H1 (cell line): ENCODE results near the gene BPIFB3. TPM values are rescaled to one million over a fixed set of nuclear protein-coding genes. Genes with fewer than 3 reads are reported as not detected.

ENCODE experiments used
- CTCF ChIA-PET: fragments of 300-600 bp; sonication (Branson Sonifier 250); formaldehyde crosslinking; loops from one replicate; lab custom pipeline; 2021; ENCODE audit not compliant: partially characterized antibody; lab: Charles Lee
- POLR2A ChIA-PET: fragments of 300-600 bp; sonication (Branson Sonifier 250); formaldehyde crosslinking; loops from one replicate; lab custom pipeline; 2021; ENCODE audit warnings: inconsistent platforms; ENCODE audit not compliant: partially characterized antibody; lab: Charles Lee
- DNase-seq, 2 experiments: peaks; one replicate each; pipeline versions ENCODE4 v3.0.0 to v3.0.0-alpha.2; 2010 to 2022; ENCODE audit warnings: low spot score in 2 of 2, low read depth in 1 of 2, mixed read lengths in 1 of 2
- FAIRE-seq: peaks from 2 replicates; lab custom pipeline; 2011; peaks lifted over from hg19 to GRCh38; lab: Jason Lieb, UNC
- H2AFZ ChIP-seq: 2 replicates; pipeline ENCODE4 v1.8.1; 2012; ENCODE audit warnings: low read length, inconsistent platforms
- H2AK5ac ChIP-seq: 2 replicates; pipeline ENCODE4 v1.6.1; 2013; ENCODE audit warnings: low read depth, low read length
- H2BK120ac ChIP-seq: replicated peaks from 2 replicates; pipeline ENCODE3; 2013; ENCODE audit warnings: low read depth, low read length, inconsistent platforms
- H2BK12ac ChIP-seq: 2 replicates; pipeline ENCODE4 v1.6.1; 2013; ENCODE audit warnings: low read depth, low read length
- H2BK15ac ChIP-seq: 2 replicates; pipeline ENCODE4 v1.6.1; 2013; ENCODE audit warnings: low read length
- H2BK20ac ChIP-seq: 2 replicates; pipeline ENCODE4 v1.6.1; 2013; ENCODE audit warnings: low read length
- H2BK5ac ChIP-seq: 2 replicates; pipeline ENCODE4 v1.6.1; 2013; ENCODE audit warnings: low read depth, low read length
- H3K14ac ChIP-seq: 2 replicates; pipeline ENCODE4 v1.6.1; 2013; ENCODE audit warnings: inconsistent platforms; ENCODE audit not compliant: insufficient read length
- H3K18ac ChIP-seq: 2 replicates; pipeline ENCODE4 v1.6.1; 2013; ENCODE audit warnings: low read length; ENCODE audit errors: extremely low read depth
- H3K23ac ChIP-seq: 2 replicates; pipeline ENCODE4 v1.6.1; 2013; ENCODE audit warnings: inconsistent platforms; ENCODE audit not compliant: insufficient read length
- H3K23me2 ChIP-seq: 2 replicates; pipeline ENCODE4 v1.6.1; 2013; ENCODE audit warnings: low read depth, low read length
- H3K27ac ChIP-seq: 2 replicates; pipeline ENCODE4 v1.6.1; 2011; ENCODE audit warnings: low read depth, low read length, inconsistent platforms
- H3K27me3 ChIP-seq, 4 experiments: replicated peaks in 1 of 4; 1 replicate in 1 of 4; 2 replicates in 3 of 4; pipeline versions ENCODE4 v1.6.1 to v1.8.1; 2011 to 2013; ENCODE audit warnings: low read length in 3 of 4, mild to moderate bottlenecking in 3 of 4, inconsistent platforms in 2 of 4, mixed read lengths in 2 of 4, moderate library complexity in 1 of 4; ENCODE audit not compliant: control insufficient read depth in 3 of 4, insufficient read depth in 3 of 4; ENCODE audit errors: extremely low read depth in 1 of 4
- H3K36me3 ChIP-seq, 4 experiments: 2 replicates each; pipeline versions ENCODE4 v1.6.1 to v1.8.1; 2011 to 2013; ENCODE audit warnings: mild to moderate bottlenecking in 4 of 4, low read length in 3 of 4, moderate library complexity in 2 of 4, control low read depth in 1 of 4, inconsistent platforms in 1 of 4; ENCODE audit not compliant: insufficient read depth in 4 of 4, control insufficient read depth in 2 of 4
- H3K4ac ChIP-seq: replicated peaks from 2 replicates; pipeline ENCODE3; 2013; ENCODE audit warnings: low read length, low read depth, mixed read lengths, inconsistent platforms; ENCODE audit not compliant: insufficient read length
- H3K4me1 ChIP-seq, 4 experiments: replicated peaks in 1 of 4; 1 replicate in 1 of 4; 2 replicates in 3 of 4; pipeline versions ENCODE4 v1.6.1 to v1.8.1; 2011 to 2013; ENCODE audit warnings: low read length in 3 of 4, inconsistent platforms in 2 of 4, mixed read lengths in 1 of 4; ENCODE audit not compliant: insufficient read depth in 4 of 4, control insufficient read depth in 3 of 4
- H3K4me2 ChIP-seq, 2 experiments: 2 replicates each; pipeline versions ENCODE4 v1.6.1 to v1.8.1; 2011 to 2013; ENCODE audit warnings: low read depth in 2 of 2, low read length in 2 of 2, control low read depth in 1 of 2, inconsistent platforms in 1 of 2, mild to moderate bottlenecking in 1 of 2; ENCODE audit not compliant: insufficient read depth in 1 of 2
- H3K4me3 ChIP-seq, 4 experiments: fragments of 200-600, 300-600 bp in 1 of 4; sonication (generic), shearing (Covaris generic), sonication (Bioruptor Twin) in 1 of 4; 2 replicates each; pipeline versions ENCODE4 v1.5.1 to v1.8.1; 2011 to 2016; ENCODE audit warnings: low read length in 4 of 4, low read depth in 3 of 4, control low read depth in 2 of 4, inconsistent platforms in 2 of 4, mild to moderate bottlenecking in 2 of 4, mixed read lengths in 1 of 4, moderate library complexity in 1 of 4; ENCODE audit not compliant: insufficient read depth in 2 of 4; ENCODE audit errors: extremely low read depth in 1 of 4
- H3K56ac ChIP-seq: replicated peaks from 2 replicates; pipeline ENCODE3; 2013; ENCODE audit warnings: low read depth, mild to moderate bottlenecking, mixed read lengths, low read length, inconsistent platforms; ENCODE audit not compliant: insufficient read length
- H3K79me1 ChIP-seq: 2 replicates; pipeline ENCODE4 v1.6.1; 2013; ENCODE audit warnings: low read depth, low read length, control low read depth
- H3K79me2 ChIP-seq, 2 experiments: 2 replicates each; pipeline versions ENCODE4 v1.6.1 to v1.8.1; 2012 to 2013; ENCODE audit warnings: low read length in 2 of 2, mild to moderate bottlenecking in 2 of 2, inconsistent platforms in 1 of 2; ENCODE audit not compliant: insufficient read depth in 2 of 2, control insufficient read depth in 1 of 2
- H3K9ac ChIP-seq, 4 experiments: replicated peaks in 1 of 4; 1 replicate in 1 of 4; 2 replicates in 3 of 4; pipeline versions ENCODE4 v1.6.1 to v1.8.1; 2011 to 2013; ENCODE audit warnings: low read depth in 3 of 4, low read length in 3 of 4, control low read depth in 2 of 4, mild to moderate bottlenecking in 2 of 4, moderate library complexity in 2 of 4, inconsistent platforms in 1 of 4; ENCODE audit errors: extremely low read depth in 1 of 4
- H3K9me3 ChIP-seq, 2 experiments: 2 replicates each; pipeline versions ENCODE4 v1.6.1 to v1.8.1; 2012 to 2013; ENCODE audit warnings: mild to moderate bottlenecking in 2 of 2, moderate library complexity in 2 of 2, control low read depth in 1 of 2, inconsistent platforms in 1 of 2, low read depth in 1 of 2, low read length in 1 of 2, mixed read lengths in 1 of 2; ENCODE audit not compliant: insufficient read depth in 2 of 2
- H4K20me1 ChIP-seq, 2 experiments: replicated peaks in 1 of 2; 2 replicates each; pipeline versions ENCODE3 to v1.8.1; 2011 to 2013; ENCODE audit warnings: inconsistent platforms in 2 of 2, low read length in 2 of 2, mild to moderate bottlenecking in 1 of 2; ENCODE audit not compliant: insufficient read depth in 2 of 2, control insufficient read depth in 1 of 2
- H4K5ac ChIP-seq: 2 replicates; pipeline ENCODE4 v1.6.1; 2013; ENCODE audit warnings: low read length, low read depth, mixed read lengths, inconsistent platforms; ENCODE audit not compliant: insufficient read length
- H4K8ac ChIP-seq: 2 replicates; pipeline ENCODE4 v1.8.0; 2013; ENCODE audit warnings: mild to moderate bottlenecking, moderate library complexity, low read length, inconsistent platforms; ENCODE audit not compliant: insufficient read depth; ENCODE audit errors: extremely low read depth
- H4K91ac ChIP-seq: replicated peaks from 2 replicates; pipeline ENCODE3; 2013; ENCODE audit warnings: low read length, mixed read lengths, inconsistent platforms; ENCODE audit not compliant: insufficient read length
- CBX5 ChIP-seq: fragments of 300-800, 300-1000 bp; sonication (generic); IDR thresholded peaks from 2 replicates; pipeline ENCODE4 v1.7.1; 2016; ENCODE audit warnings: antibody characterized with exemption, low read length, low read depth
- HDAC6 ChIP-seq: IDR thresholded peaks from one replicate; pipeline ENCODE4 v1.7.1; 2012; ENCODE audit warnings: low read depth, mild to moderate bottlenecking, inconsistent platforms, low read length, moderate library complexity
- POLR2AphosphoS5 ChIP-seq: IDR thresholded peaks from 2 replicates; pipeline ENCODE4 v1.6.1; 2011; ENCODE audit warnings: low read depth, low read length
- RFX5 ChIP-seq: IDR thresholded peaks from 2 replicates; pipeline ENCODE4 v1.6.1; 2011; ENCODE audit warnings: low read depth, low read length, improper control_type of control experiment, borderline replicate concordance
- SAP30 ChIP-seq: fragments of 300-600 bp; sonication (generic); IDR thresholded peaks from 2 replicates; pipeline ENCODE4 v1.7.1; 2012; ENCODE audit warnings: low read length, moderate library complexity, mild to moderate bottlenecking, inconsistent platforms; ENCODE audit not compliant: insufficient read depth, insufficient replicate concordance
- TAF1 ChIP-seq: IDR thresholded peaks from 2 replicates; pipeline ENCODE4 v1.6.1; 2011; ENCODE audit warnings: mild to moderate bottlenecking, low read depth, low read length
- TCF12 ChIP-seq: IDR thresholded peaks from 2 replicates; pipeline ENCODE4 v1.6.1; 2011; ENCODE audit warnings: low read depth, mild to moderate bottlenecking, low read length
- YY1 ChIP-seq: IDR thresholded peaks from 2 replicates; pipeline ENCODE4 v1.6.1; 2011; ENCODE audit warnings: low read depth, mild to moderate bottlenecking, low read length
- ZNF274 ChIP-seq: IDR thresholded peaks from 2 replicates; pipeline ENCODE4 v1.7.0; 2012; ENCODE audit warnings: low read length, borderline replicate concordance; ENCODE audit errors: extremely low read depth
- WGBS, 2 experiments: shearing (Covaris generic) in 1 of 2; methylation state at CpG; one replicate each; pipeline versions ENCODE4 v1.1.6 to v1.1.7; 2013 to 2015; ENCODE audit warnings: low lambda C conversion rate in 2 of 2, mixed read lengths in 2 of 2, inconsistent platforms in 1 of 2, low coverage in 1 of 2, missing lambda C conversion rate in 1 of 2; ENCODE audit not compliant: insufficient replicate concordance in 2 of 2, insufficient coverage in 1 of 2, insufficient read length in 1 of 2; ENCODE audit errors: extremely low coverage in 1 of 2, missing lambda C conversion rate in 1 of 2; 5-methylcytosine and 5-hydroxymethylcytosine counted together
- polyA plus RNA-seq, 7 experiments: library from polyadenylated mRNA; depleted of rRNA in 3 of 7; stranded (reverse) in 5 of 7; unstranded in 2 of 7; fragments of >200 nt in 5 of 7; fragments of 200-250 nt in 2 of 7; gene quantifications; 1 replicate in 5 of 7; 2 replicates in 1 of 7; 4 replicates in 1 of 7; pipeline versions ENCODE4 v1.2.1 to v1.2.3, GENCODE V29; 2011 to 2013; ENCODE audit warnings: missing spikeins in 2 of 7, mixed read lengths in 2 of 7
- total RNA-seq: library from RNA; stranded (reverse); fragmentation: NEBNext Ultra II Directional; extraction: Animal tissue kit (Norgen Biotek cat#: 25700); gene quantifications from 2 replicates; pipeline ENCODE4 v1.2.1, GENCODE V29; 2021
- TF ChIP-seq, protein P1 (sequence below): IDR thresholded peaks from 2 replicates; pipeline ENCODE4 v1.6.1; 2012; ENCODE audit warnings: inconsistent platforms

The BPIFB3 gene
- total and polyA plus RNA-seq, 2 of the 8 experiments (the other 6 are each of a cell fraction or from before 2014, with no cell fraction given), result not detected

DNA sequence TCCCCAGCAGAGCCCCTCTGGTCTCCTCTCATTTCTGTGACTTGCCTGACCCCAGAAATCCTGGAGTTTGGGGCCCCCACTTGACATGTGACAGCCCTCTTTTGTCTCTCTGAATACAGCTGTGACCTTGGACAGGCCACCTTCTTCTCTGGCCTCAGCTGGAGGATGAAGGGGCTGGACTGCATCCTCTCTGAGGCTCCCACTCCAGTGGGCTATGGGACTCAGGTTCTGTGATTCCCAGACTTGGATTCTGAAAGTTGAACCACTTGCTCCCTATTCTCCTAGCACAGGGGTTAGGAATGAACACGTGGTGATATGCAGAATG, 9.1 kb downstream of the BPIFB3 start:
- no peak overlapping the region for H3K4me3 ChIP-seq
- H3K23me2 ChIP-seq, result no peaks in the 10 kb centered on the region
- no peak overlapping the region for H4K5ac ChIP-seq
- ChIA-PET POLR2A (no interaction called here), CTCF (interaction anchor here (0.8 to 1.0 kb wide), 3 partner anchors 9 to 26 kb away, joined by 3 read pairs; no protein-coding TSS in a partner anchor)
- H3K79me1 ChIP-seq, result no peaks in the 10 kb centered on the region
- no peak overlapping the region for H2AK5ac ChIP-seq
- no peak overlapping the region for H4K8ac ChIP-seq
- WGBS, 2 experiments, result 75% methylated on average over 1 of the region's 1 CpG; no CpG with 5 or more reads in 1 of the 2 experiments
- no peak overlapping the region for H2BK5ac ChIP-seq
- H3K27me3 ChIP-seq, result no peaks in the 10 kb centered on the region
- H2BK20ac ChIP-seq, result no peak overlapping the region
- DNase-seq, result no peak
- no peak overlapping the region for H2AFZ ChIP-seq
- H2BK15ac ChIP-seq, result no peak overlapping the region
- H4K20me1 ChIP-seq, result no peaks in the 10 kb centered on the region
- no peak overlapping the region for H3K4me2 ChIP-seq
- H3K18ac ChIP-seq, result no peak overlapping the region
- no peak overlapping the region for H2BK120ac ChIP-seq
- no peak overlapping the region for H3K9ac ChIP-seq
- no peak overlapping the region for H4K91ac ChIP-seq
- no peak overlapping the region for H3K23ac ChIP-seq
- H3K36me3 ChIP-seq, result no peaks in the 10 kb centered on the region
- no peak overlapping the region for H3K4ac ChIP-seq
- H3K56ac ChIP-seq, result no peak overlapping the region
- TF ChIP-seq, protein P1, sequence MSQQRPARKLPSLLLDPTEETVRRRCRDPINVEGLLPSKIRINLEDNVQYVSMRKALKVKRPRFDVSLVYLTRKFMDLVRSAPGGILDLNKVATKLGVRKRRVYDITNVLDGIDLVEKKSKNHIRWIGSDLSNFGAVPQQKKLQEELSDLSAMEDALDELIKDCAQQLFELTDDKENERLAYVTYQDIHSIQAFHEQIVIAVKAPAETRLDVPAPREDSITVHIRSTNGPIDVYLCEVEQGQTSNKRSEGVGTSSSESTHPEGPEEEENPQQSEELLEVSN, result no peak
- TF ChIP-seq HDAC6 (no peak), TCF12 (no peak), SAP30 (no peak), CBX5 (no peak), TAF1 (no peak), RFX5 (no peak), POLR2AphosphoS5 (no peak), YY1 (no peak), ZNF274 (no peak)
- TF ChIP-seq, all 59 proteins: peak for 0
- no peak overlapping the region for H3K27ac ChIP-seq
- H3K4me1 ChIP-seq, result no peaks in the 10 kb centered on the region
- H3K9me3 ChIP-seq, result no peaks in the 10 kb centered on the region
- H3K79me2 ChIP-seq, result no peaks in the 10 kb centered on the region
- no peak overlapping the region for H2BK12ac ChIP-seq
- no peak overlapping the region for H3K14ac ChIP-seq
- FAIRE-seq, result no peak
